GM12873 (cell line): ENCODE data around the gene BRINP3.

Source experiments
- TF ChIP-seq, protein P1 (sequence below): IDR thresholded peaks from 2 replicates; pipeline ENCODE4 v1.5.1; 2012; ENCODE audit warnings: low read depth, mild to moderate bottlenecking, moderate library complexity, low read length, control low read depth; ENCODE audit not compliant: insufficient read depth; ENCODE audit errors: missing control alignments

BRINP3 gene

DNA sequence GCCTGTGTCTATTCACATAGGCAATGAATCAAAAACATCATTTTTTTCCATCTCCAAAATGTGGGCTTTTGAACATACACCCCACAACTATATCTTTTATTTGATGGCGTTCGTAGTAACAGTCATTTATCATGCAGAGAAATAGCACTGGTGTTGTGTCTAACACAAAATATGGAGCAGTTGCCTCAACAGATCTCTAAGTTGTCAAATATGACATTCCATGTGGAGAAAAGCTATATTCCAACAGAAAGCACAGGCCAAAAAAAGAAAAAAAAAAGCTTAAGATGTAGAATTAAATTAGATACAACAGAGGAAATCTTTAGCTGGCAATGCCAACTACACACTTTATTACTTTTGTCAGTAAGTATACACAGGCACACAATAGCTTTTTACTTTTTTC, 411.7 kb downstream of the BRINP3 start:
- TF ChIP-seq, protein P1, sequence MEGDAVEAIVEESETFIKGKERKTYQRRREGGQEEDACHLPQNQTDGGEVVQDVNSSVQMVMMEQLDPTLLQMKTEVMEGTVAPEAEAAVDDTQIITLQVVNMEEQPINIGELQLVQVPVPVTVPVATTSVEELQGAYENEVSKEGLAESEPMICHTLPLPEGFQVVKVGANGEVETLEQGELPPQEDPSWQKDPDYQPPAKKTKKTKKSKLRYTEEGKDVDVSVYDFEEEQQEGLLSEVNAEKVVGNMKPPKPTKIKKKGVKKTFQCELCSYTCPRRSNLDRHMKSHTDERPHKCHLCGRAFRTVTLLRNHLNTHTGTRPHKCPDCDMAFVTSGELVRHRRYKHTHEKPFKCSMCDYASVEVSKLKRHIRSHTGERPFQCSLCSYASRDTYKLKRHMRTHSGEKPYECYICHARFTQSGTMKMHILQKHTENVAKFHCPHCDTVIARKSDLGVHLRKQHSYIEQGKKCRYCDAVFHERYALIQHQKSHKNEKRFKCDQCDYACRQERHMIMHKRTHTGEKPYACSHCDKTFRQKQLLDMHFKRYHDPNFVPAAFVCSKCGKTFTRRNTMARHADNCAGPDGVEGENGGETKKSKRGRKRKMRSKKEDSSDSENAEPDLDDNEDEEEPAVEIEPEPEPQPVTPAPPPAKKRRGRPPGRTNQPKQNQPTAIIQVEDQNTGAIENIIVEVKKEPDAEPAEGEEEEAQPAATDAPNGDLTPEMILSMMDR: no peak

DNA sequence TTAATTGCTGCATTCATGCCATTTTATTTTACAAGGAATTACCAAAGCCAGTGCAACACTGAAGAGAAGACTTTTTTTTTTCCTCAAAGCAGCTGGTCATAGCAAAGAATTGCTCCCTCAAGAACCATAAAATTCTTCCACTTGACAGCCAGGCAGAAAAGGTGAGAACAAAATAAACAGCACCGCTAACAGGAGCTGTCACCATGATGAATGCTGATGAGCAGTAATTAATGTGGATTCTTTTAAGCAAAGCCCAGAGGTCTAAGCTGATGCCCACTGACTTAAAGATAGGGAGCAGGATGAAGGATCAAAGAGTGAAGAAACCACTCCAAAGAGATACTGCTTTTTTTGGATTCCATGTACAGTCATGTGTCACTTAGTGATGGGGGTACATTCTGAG, 428.4 kb downstream of the BRINP3 start:
- TF ChIP-seq, protein P1: no peak
